ENCODE data around the gene SPTBN2. TPM values are rescaled to one million over a fixed set of nuclear protein-coding genes. Genes with fewer than 3 reads are reported as not detected.

Gene SPTBN2
- 1.7 TPM for total RNA-seq
- long read RNA-seq, partial matches to known transcripts: 0 of 1 reads
- long read RNA-seq, other reads (novel, unspliced or antisense): 1 of 1 reads

GRCh38 chr11:66728693-66729385, at the start of gene SPTBN2:
Gene SPTBN2, minus strand, starts transcription at chr11:66729216. Its CDS starts 7,976 bp downstream, at chr11:66721240.
- no peak for DNase-seq (ENCODE audit: low spot score)
- intact Hi-C loops (cut with DNase I): no loop called here

- intact Hi-C loops (cut with DNase I): no loop called here
- no peak for DNase-seq (ENCODE audit: low spot score)
Measured at GRCh38 chr11:66768818-66769217, 39.8 kb upstream of the SPTBN2 start.

GRCh38 chr11:66768088-66768521, 39.1 kb upstream of the SPTBN2 start:
- intact Hi-C loops (cut with DNase I): no loop called here
- no peak for DNase-seq (ENCODE audit: low spot score)

- no peak for DNase-seq (ENCODE audit: low spot score)
- intact Hi-C loops (cut with DNase I): no loop called here
Measured at GRCh38 chr11:66767666-66768065, 38.6 kb upstream of the SPTBN2 start.

- no peak for DNase-seq (ENCODE audit: low spot score)
- intact Hi-C loops (cut with DNase I): no loop called here
Measured at GRCh38 chr11:66766681-66767080, 37.7 kb upstream of the SPTBN2 start.

GRCh38 chr11:66762088-66762487, 33.1 kb upstream of the SPTBN2 start:
- no peak for DNase-seq (ENCODE audit: low spot score)
- intact Hi-C loops (cut with DNase I): no loop called here

GRCh38 chr11:66752148-66752547, 23.1 kb upstream of the SPTBN2 start:
- intact Hi-C loops (cut with DNase I): no loop called here
- no peak for DNase-seq (ENCODE audit: low spot score)

- DNase-seq (ENCODE audit: low spot score): no peak
- intact Hi-C loops (cut with DNase I): no loop called here
Measured at GRCh38 chr11:66749091-66749490, 20.1 kb upstream of the SPTBN2 start.

- intact Hi-C loops (cut with DNase I): no loop called here
Measured at GRCh38 chr11:66747480-66747879, 18.5 kb upstream of the SPTBN2 start.

GRCh38 chr11:66745356-66746235, 16.6 kb upstream of the SPTBN2 start:
- intact Hi-C loops (cut with DNase I): no loop called here
- no peak for DNase-seq (ENCODE audit: low spot score)

More at GRCh38 chr11:66747480-66747879, 18.5 kb upstream of the SPTBN2 start:
- DNase-seq (ENCODE audit: low spot score): no peak

GRCh38 chr11:66744485-66745355, 15.7 kb upstream of the SPTBN2 start:
- intact Hi-C loops (cut with DNase I): no loop called here
- DNase-seq (ENCODE audit: low spot score): peak; percentile 93

- DNase-seq (ENCODE audit: low spot score): no peak
- intact Hi-C loops (cut with DNase I): no loop called here
Measured at GRCh38 chr11:66743271-66743968, 14.4 kb upstream of the SPTBN2 start.

GRCh38 chr11:66741153-66741552, 12.1 kb upstream of the SPTBN2 start:
- no peak for DNase-seq (ENCODE audit: low spot score)
- intact Hi-C loops (cut with DNase I): no loop called here

GRCh38 chr11:66739983-66740382, 11.0 kb upstream of the SPTBN2 start:
- DNase-seq (ENCODE audit: low spot score): no peak
- intact Hi-C loops (cut with DNase I): no loop called here

GRCh38 chr11:66734215-66734614, 5.2 kb upstream of the SPTBN2 start:
- DNase-seq (ENCODE audit: low spot score): no peak
- intact Hi-C loops (cut with DNase I): no loop called here

- DNase-seq (ENCODE audit: low spot score): no peak
- intact Hi-C loops (cut with DNase I): no loop called here
Measured at GRCh38 chr11:66729447-66729846, 431 bp upstream of the SPTBN2 start.

GRCh38 chr11:66728038-66728692, 851 bp downstream of the SPTBN2 start:
- DNase-seq (ENCODE audit: low spot score): no peak
- intact Hi-C loops (cut with DNase I): no loop called here

- intact Hi-C loops (cut with DNase I): no loop called here
Measured at GRCh38 chr11:66727282-66728037, 1.6 kb downstream of the SPTBN2 start.

More at GRCh38 chr11:66727282-66728037, 1.6 kb downstream of the SPTBN2 start:
- no peak for DNase-seq (ENCODE audit: low spot score)
